ENCODE measurements around the gene RAI2.

RAI2 gene

GRCh38 chrX:17860811-17861488 lies at the start of gene RAI2:
RAI2 (minus strand) TSS chrX:17861298; CDS start chrX:17802010, 59,288 bp downstream.
- DNase-seq (ENCODE audit: low read depth), result no peak

GRCh38 chrX:17888421-17888820 lies 27.3 kb upstream of the RAI2 start:
- no peak for DNase-seq (ENCODE audit: low read depth)

GRCh38 chrX:17882680-17883079 lies 21.6 kb upstream of the RAI2 start:
- DNase-seq (ENCODE audit: low read depth), result no peak

- DNase-seq (ENCODE audit: low read depth), result no peak
These were observed 17.1 kb upstream of the RAI2 start for GRCh38 chrX:17878028-17878670.

GRCh38 chrX:17876135-17876534 lies 15.0 kb upstream of the RAI2 start:
- DNase-seq (ENCODE audit: low read depth), result no peak

GRCh38 chrX:17869580-17869979 lies 8.5 kb upstream of the RAI2 start:
- DNase-seq (ENCODE audit: low read depth), result no peak

GRCh38 chrX:17861489-17862011 lies 452 bp upstream of the RAI2 start:
- no peak for DNase-seq (ENCODE audit: low read depth)

GRCh38 chrX:17860179-17860780 lies 818 bp downstream of the RAI2 start:
- DNase-seq (ENCODE audit: low read depth), result no peak

GRCh38 chrX:17859609-17860178 lies 1.4 kb downstream of the RAI2 start:
- no peak for DNase-seq (ENCODE audit: low read depth)

- DNase-seq (ENCODE audit: low read depth), result no peak
These were observed 6.6 kb downstream of the RAI2 start for GRCh38 chrX:17854531-17854930.

- no peak for DNase-seq (ENCODE audit: low read depth)
These were observed 7.0 kb downstream of the RAI2 start for GRCh38 chrX:17854069-17854468.

- DNase-seq (ENCODE audit: low read depth), result no peak
These were observed 9.2 kb downstream of the RAI2 start for GRCh38 chrX:17851874-17852273.

- no peak for DNase-seq (ENCODE audit: low read depth)
These were observed 12.4 kb downstream of the RAI2 start for GRCh38 chrX:17848545-17849265.

- no peak for DNase-seq (ENCODE audit: low read depth)
These were observed 15.1 kb downstream of the RAI2 start for GRCh38 chrX:17846045-17846444.

GRCh38 chrX:17844236-17844635 lies 16.9 kb downstream of the RAI2 start:
- no peak for DNase-seq (ENCODE audit: low read depth)

GRCh38 chrX:17842769-17843525 lies 18.2 kb downstream of the RAI2 start:
- no peak for DNase-seq (ENCODE audit: low read depth)

- no peak for DNase-seq (ENCODE audit: low read depth)
These were observed 21.8 kb downstream of the RAI2 start for GRCh38 chrX:17839269-17839668.

- DNase-seq (ENCODE audit: low read depth), result no peak
These were observed 24.3 kb downstream of the RAI2 start for GRCh38 chrX:17836830-17837229.

- DNase-seq (ENCODE audit: low read depth), result no peak
These were observed 27.1 kb downstream of the RAI2 start for GRCh38 chrX:17833954-17834353.

- no peak for DNase-seq (ENCODE audit: low read depth)
These were observed 29.8 kb downstream of the RAI2 start for GRCh38 chrX:17831255-17831654.

- no peak for DNase-seq (ENCODE audit: low read depth)
These were observed 30.9 kb downstream of the RAI2 start for GRCh38 chrX:17830211-17830610.
